GM12878 (cell line): ENCODE data around the gene SLC39A11. TPM values are rescaled to one million over a fixed set of nuclear protein-coding genes. Genes with fewer than 3 reads are reported as not detected.

Source experiments
- ATAC-seq: fragments of 200-7000 bp; cut with Tn5 transposase; 3 replicates; pipeline ENCODE4 v1.9.1; 2020; ENCODE audit warnings: mild to moderate bottlenecking, moderate library complexity
- BruUV-seq: library from RNA; stranded (reverse); fragments of 400-500 nt; replicated peaks from 2 replicates; lab custom pipeline; 2021; lab: Mats Ljungman, UMichigan
- CTCF ChIA-PET: fragments of 300-600 bp; sonication (Branson Sonifier 250); formaldehyde crosslinking; extraction: SDS; loops from one replicate; lab custom pipeline; 2021; ENCODE audit warnings: inconsistent platforms; lab: Yijun Ruan, JAX
- POLR2A ChIA-PET: fragments of 350-600 bp; formaldehyde crosslinking; extraction: SDS; loops from one replicate; lab custom pipeline; 2021; ENCODE audit warnings: inconsistent platforms; lab: Charles Lee
- RAD21 ChIA-PET: fragments of 300-600 bp; sonication (Branson Sonifier 250); formaldehyde crosslinking; loops from one replicate; lab custom pipeline; 2023; ENCODE audit warnings: antibody characterized with exemption; ENCODE audit not compliant: unreplicated experiment; lab: Charles Lee
- SMC1A ChIA-PET: fragments of 300-600 bp; sonication (Branson Sonifier 250); formaldehyde crosslinking; loops from one replicate; lab custom pipeline; 2023; ENCODE audit not compliant: unreplicated experiment, uncharacterized antibody; lab: Charles Lee
- DNase-seq: peaks from one replicate; pipeline ENCODE4 v3.0.0-alpha.2; 2011; ENCODE audit warnings: low read depth, low spot score
- FAIRE-seq: peaks from 3 replicates; lab custom pipeline; 2011; peaks lifted over from hg19 to GRCh38; lab: Jason Lieb, UNC
- H2AFZ ChIP-seq: 2 replicates; pipeline ENCODE4 v1.6.0; 2011; ENCODE audit warnings: low read depth, low read length, control low read depth; ENCODE audit not compliant: control insufficient read depth
- H3K27ac ChIP-seq: 2 replicates; pipeline ENCODE4 v1.5.1; 2011; ENCODE audit warnings: control low read depth; ENCODE audit not compliant: control insufficient read depth, insufficient read depth
- H3K27me3 ChIP-seq, 2 experiments: replicated peaks in 1 of 2; 2 replicates each; pipeline versions ENCODE4 v1.6.0 to v1.6.1; 2011; ENCODE audit warnings: low read length in 1 of 2; ENCODE audit not compliant: control insufficient read depth in 2 of 2, insufficient read depth in 2 of 2
- H3K36me3 ChIP-seq, 2 experiments: 2 replicates each; pipeline ENCODE4 v1.5.1; 2011; ENCODE audit warnings: low read length in 1 of 2; ENCODE audit not compliant: control insufficient read depth in 2 of 2, insufficient read depth in 2 of 2
- H3K4me1 ChIP-seq: 2 replicates; pipeline ENCODE4 v1.6.1; 2011; ENCODE audit warnings: mild to moderate bottlenecking, low read length, moderate library complexity, mixed read lengths; ENCODE audit not compliant: control insufficient read depth, insufficient read depth
- H3K4me2 ChIP-seq: 2 replicates; pipeline ENCODE4 v1.6.0; 2011; ENCODE audit warnings: control low read depth; ENCODE audit not compliant: control insufficient read depth, insufficient read depth
- H3K4me3 ChIP-seq: fragments of 200-600 bp; sonication (generic); 2 replicates; pipeline ENCODE4 v1.5.1; 2016
- H3K79me2 ChIP-seq: 2 replicates; pipeline ENCODE4 v1.6.0; 2011; ENCODE audit warnings: low read length; ENCODE audit not compliant: control insufficient read depth, insufficient read depth
- H3K9ac ChIP-seq: 2 replicates; pipeline ENCODE4 v1.8.0; 2011; ENCODE audit warnings: low read length, control low read depth, mixed read lengths; ENCODE audit not compliant: control insufficient read depth, insufficient read depth
- H3K9me3 ChIP-seq: replicated peaks from 3 replicates; pipeline ENCODE4 v1.5.1; 2011; ENCODE audit warnings: mild to moderate bottlenecking, low read length; ENCODE audit not compliant: control insufficient read depth, insufficient read depth
- H4K20me1 ChIP-seq: 2 replicates; pipeline ENCODE4 v1.6.0; 2011; ENCODE audit not compliant: control insufficient read depth, insufficient read depth
- ATF3 ChIP-seq: IDR thresholded peaks from 2 replicates; pipeline ENCODE4 v1.6.1; 2011; ENCODE audit warnings: low read depth, mild to moderate bottlenecking, low read length, moderate library complexity, borderline replicate concordance; ENCODE audit errors: extremely low read depth
- CUX1 ChIP-seq: IDR thresholded peaks from 2 replicates; pipeline ENCODE4 v1.6.1; 2012; ENCODE audit warnings: improper control_type of control experiment, low read depth, low read length; ENCODE audit not compliant: insufficient replicate concordance
- ETV6 ChIP-seq, 2 experiments: fragments of 450-650 bp in 1 of 2; IDR thresholded peaks in 1 of 2; conservative IDR thresholded peaks in 1 of 2; 2 replicates each; pipeline ENCODE4 v1.6.1; 2014; ENCODE audit warnings: antibody characterized with exemption in 1 of 2, borderline replicate concordance in 1 of 2, low read depth in 1 of 2, mild to moderate bottlenecking in 1 of 2, moderate library complexity in 1 of 2
- HDGF ChIP-seq: fragments of 450-650 bp; IDR thresholded peaks from 2 replicates; pipeline ENCODE4 v1.6.1; 2016; ENCODE audit warnings: antibody characterized with exemption
- MLLT1 ChIP-seq: fragments of 450-650 bp; IDR thresholded peaks from 2 replicates; pipeline ENCODE4 v1.6.1; 2016; ENCODE audit warnings: mild to moderate bottlenecking
- TAF1 ChIP-seq: IDR thresholded peaks from 2 replicates; pipeline ENCODE4 v1.6.1; 2011; ENCODE audit warnings: mild to moderate bottlenecking, low read depth, low read length, borderline replicate concordance
- TCF7 ChIP-seq: IDR thresholded peaks from 2 replicates; pipeline ENCODE4 v1.6.1; 2014; ENCODE audit warnings: antibody characterized with exemption, borderline replicate concordance
- USF1 ChIP-seq: IDR thresholded peaks from 2 replicates; pipeline ENCODE4 v1.6.1; 2011; ENCODE audit warnings: borderline replicate concordance, low read depth, mild to moderate bottlenecking, moderate library complexity, mixed read lengths, low read length; ENCODE audit not compliant: insufficient read depth; ENCODE audit errors: extremely low read length
- ZBTB11 ChIP-seq: fragments of 450-650 bp; formaldehyde crosslinking; IDR thresholded peaks from 2 replicates; pipeline ENCODE4 v1.5.0; 2022; ENCODE audit warnings: mild to moderate bottlenecking, missing genetic modification characterization
- WGBS: methylation state at CpG from one replicate; pipeline ENCODE4 v1.1.6; 2016; ENCODE audit warnings: low lambda C conversion rate; ENCODE audit not compliant: insufficient replicate concordance, insufficient coverage; ENCODE audit errors: missing lambda C conversion rate; 5-methylcytosine and 5-hydroxymethylcytosine counted together
- in situ Hi-C: fragments of 300-500 bp; cut with MboI; formaldehyde crosslinking; loops from 9 replicates; pipeline ENCODE4 v1.14.3; 2018; ENCODE audit warnings: mixed read lengths
- intact Hi-C: fragments of 100-400 bp; cut with micrococcal nuclease; formaldehyde crosslinking; loops from one replicate; pipeline ENCODE4 v1.14.2; 2022; ENCODE audit not compliant: unreplicated experiment
- polyA plus RNA-seq, 11 experiments: library from polyadenylated mRNA; depleted of rRNA in 4 of 11; unstranded in 6 of 11; stranded (reverse) in 5 of 11; fragments of >200 nt; fragmentation: Nextera tagmentation in 4 of 11; fragmentation: Illumina TruSeq in 1 of 11; extraction: Ambion mirVana in 4 of 11; extraction: Trizol in 1 of 11; gene quantifications; 1 replicate in 1 of 11; 2 replicates in 10 of 11; pipeline versions ENCODE4 v1.2.1 to v1.2.3, GENCODE V29; 2011 to 2016; ENCODE audit warnings: inconsistent platforms in 2 of 11, missing spikeins in 2 of 11, low read depth in 1 of 11
- total RNA-seq, 4 experiments: library from RNA; depleted of rRNA in 3 of 4; stranded (reverse); fragments of >200 nt in 3 of 4; fragmentation: Illumina TruSeq in 1 of 4; extraction: Trizol in 1 of 4; gene quantifications; 2 replicates each; pipeline versions ENCODE4 v1.2.1 to v1.2.3, GENCODE V29; 2013 to 2021

Gene SLC39A11
- total and polyA plus RNA-seq, 10 of the 15 experiments (the other 5 are each of a cell fraction or from before 2014, with no cell fraction given): 8.6 to 23.8 (median 14.0) TPM

- FAIRE-seq: no peak
- no peak for TF ChIP-seq USF1
- no peak for TF ChIP-seq ETV6 (conservative IDR thresholded peaks at IDR 0.05 in 1 of 2, IDR thresholded peaks at IDR 0.05 in 1 of 2; ENCODE audit: borderline replicate concordance in 1 of 2, low read depth in 1 of 2)
- TF ChIP-seq TCF7: no peak
- no peak for TF ChIP-seq ZBTB11 (CRISPR knock-in tag)
- TF ChIP-seq MLLT1: no peak
- no peak for TF ChIP-seq HDGF
- TF ChIP-seq CUX1: no peak
- no peak for TF ChIP-seq ATF3
- no peak for TF ChIP-seq TAF1
These were observed 316.6 kb downstream of the SLC39A11 start for GRCh38 chr17:72775919-72776318.

More at GRCh38 chr17:72775919-72776318, 316.6 kb downstream of the SLC39A11 start:
- BruUV-seq: no TSS peak
- ATAC-seq: no peak
- intact Hi-C loops: no loop called here
- Histone ChIP-seq H3K36me3 (no peaks in the 10 kb centered on the region), H3K27me3 (no peaks in the 10 kb centered on the region), H3K9me3 (no peaks in the 10 kb centered on the region), H3K79me2 (no peaks in the 10 kb centered on the region), H3K27ac (no peak overlapping the region), H2AFZ (no peak overlapping the region), H3K9ac (no peak overlapping the region), H3K4me2 (no peak overlapping the region), H4K20me1 (no peaks in the 10 kb centered on the region; the same call in 1 of the 2 replicates), H3K4me1 (no peaks in the 10 kb centered on the region), H3K4me3 (no peak overlapping the region)
- in situ Hi-C loops: no loop called here
- no peak for DNase-seq
- POLR2A ChIA-PET: no interaction called here
- WGBS: 76% methylated on average over 4 of the region's 4 CpGs
- RAD21 ChIA-PET: no interaction called here
- CTCF ChIA-PET: no interaction called here
- SMC1A ChIA-PET: no interaction called here
